ENCODE data around the gene TTC17.

TTC17 gene

GRCh38 chr11:43542750-43543712 lies 184.3 kb downstream of the TTC17 start:
- no peak for DNase-seq

Data from CD4-positive, alpha-beta T cell treated with Interleukin-1 beta for 1 hour (primary cell).